Measurements from ENCODE around the gene LDLRAD4.

LDLRAD4 gene

DNA sequence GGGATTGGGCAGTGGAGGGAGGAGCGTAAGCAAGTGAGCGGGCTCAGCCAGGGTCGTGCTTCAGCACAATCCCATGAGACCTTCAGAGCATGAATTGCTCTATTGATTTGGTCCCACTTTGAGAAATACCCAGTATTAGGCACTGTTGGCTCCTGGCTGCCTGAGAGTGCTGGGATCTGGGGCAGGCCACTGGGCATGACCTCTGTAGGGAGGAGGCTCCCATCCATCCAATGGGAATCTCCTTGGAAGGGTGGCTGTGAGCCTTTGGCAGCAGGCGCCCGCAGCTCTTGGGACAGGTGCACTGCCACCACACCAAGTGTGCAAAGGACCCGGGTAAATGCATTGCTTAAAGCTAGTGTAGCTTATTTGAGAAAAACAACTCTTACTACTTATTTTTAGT is 137.5 kb downstream of the LDLRAD4 start:
- DNase-seq: no peak

GRCh38 chr18:13357289-13357688 is 138.7 kb downstream of the LDLRAD4 start:
- no peak for DNase-seq

DNA sequence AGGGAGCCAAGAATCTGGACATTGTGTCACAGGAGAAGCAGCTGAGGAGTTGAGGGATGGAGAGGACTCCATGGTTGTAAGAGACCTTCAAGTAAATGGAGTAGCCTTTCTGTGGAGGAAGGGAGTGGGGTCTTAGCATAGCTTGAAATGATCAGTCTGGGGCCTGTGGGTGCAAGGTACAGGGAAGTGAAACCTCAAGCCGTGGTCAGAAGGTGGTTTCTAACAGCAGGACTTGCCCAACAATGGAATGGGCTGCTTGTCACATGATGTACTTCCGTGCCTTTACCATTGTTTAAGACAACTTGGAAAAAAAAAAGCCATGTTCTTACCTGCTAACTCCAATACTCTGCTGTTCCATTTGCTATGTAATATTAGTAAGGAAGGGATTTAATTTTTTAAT is 140.7 kb downstream of the LDLRAD4 start:
- no peak for DNase-seq

- no peak for DNase-seq
Observed at GRCh38 chr18:13361431-13361830, 142.9 kb downstream of the LDLRAD4 start.

DNA sequence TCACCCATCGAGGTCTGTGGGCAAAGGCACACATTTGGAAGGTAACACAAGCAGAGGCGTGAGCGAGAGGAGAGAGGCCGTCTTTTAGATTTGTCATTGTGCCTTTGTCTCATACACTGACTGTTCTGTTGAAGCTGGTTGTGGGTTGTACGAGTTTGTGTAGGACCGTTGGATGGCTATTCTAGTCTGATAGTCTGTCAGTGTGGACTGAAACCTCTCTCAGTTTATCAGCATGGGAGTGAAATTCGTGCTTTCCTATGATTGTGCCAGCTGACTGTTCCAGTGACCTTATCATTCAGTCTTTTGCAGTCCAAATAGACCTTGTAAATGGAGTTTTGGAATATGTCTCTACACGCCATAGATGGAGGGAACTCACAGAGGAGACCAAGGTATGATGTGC is 143.5 kb downstream of the LDLRAD4 start:
- no peak for DNase-seq

GRCh38 chr18:13362607-13363006 is 144.0 kb downstream of the LDLRAD4 start:
- no peak for DNase-seq

GRCh38 chr18:13363359-13363758 is 144.8 kb downstream of the LDLRAD4 start:
- no peak for DNase-seq

DNA sequence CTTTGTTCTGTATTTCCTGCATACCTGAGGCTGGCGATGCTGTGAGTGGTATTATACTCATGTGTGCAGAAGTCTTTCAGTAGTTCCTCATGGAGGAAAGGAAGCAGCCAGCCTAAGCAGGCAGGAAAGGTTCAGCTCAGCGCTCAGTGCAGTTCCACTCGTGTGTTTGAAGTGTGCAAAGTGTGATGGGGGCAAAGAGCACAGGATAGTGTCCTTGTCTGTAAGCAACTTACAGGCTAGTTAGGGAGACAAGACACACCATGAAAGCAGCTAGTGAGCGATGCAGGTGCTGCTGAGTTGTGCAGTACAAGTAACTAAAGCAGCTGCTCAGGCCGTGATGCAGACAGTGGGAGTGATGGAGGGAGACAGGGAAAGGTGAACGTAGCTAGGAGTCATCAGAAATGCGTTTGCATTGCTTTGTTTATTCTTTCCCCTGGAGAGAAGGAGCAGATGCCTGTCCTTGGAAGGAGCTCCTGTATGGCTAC is 146.2 kb downstream of the LDLRAD4 start:
- no peak for DNase-seq

DNA sequence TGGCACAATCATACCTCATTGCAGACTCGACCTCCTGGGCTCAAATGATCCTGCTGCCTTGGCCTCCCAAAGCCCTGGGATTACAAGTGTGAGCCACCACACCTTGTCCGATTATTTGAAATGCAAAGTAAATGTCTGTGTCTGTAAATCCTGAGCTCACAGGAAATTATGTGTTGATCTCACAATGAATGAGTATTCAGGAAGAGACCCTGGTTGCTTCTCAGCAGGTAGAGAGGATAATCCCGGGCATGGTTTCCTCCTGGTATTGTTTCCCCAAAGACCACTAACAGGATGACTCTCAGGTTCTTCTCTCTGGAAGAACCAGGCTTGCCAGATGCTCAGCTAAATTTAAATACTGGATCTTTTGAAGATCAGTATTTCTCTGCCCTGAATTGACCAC is 147.6 kb downstream of the LDLRAD4 start:
- DNase-seq: no peak

DNA sequence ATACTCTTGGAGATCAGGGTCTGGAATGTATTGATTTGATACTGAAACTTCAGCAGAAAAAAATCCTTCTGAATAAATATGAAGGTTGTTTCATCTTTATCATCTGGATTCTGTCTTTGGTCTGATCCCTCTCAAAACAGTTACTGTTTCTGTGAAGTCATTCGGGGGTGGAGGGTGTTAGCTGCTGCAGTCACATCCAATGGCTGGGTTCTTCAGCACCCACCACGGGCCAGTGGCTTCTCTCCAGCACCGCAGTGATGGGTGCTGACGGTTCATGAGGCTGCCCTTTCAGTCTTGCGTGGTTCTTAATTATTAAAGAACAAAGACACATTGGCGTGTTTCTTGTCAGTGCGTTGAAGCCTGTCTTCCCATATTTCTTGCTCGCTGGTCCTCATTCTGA is 148.0 kb downstream of the LDLRAD4 start:
- DNase-seq: no peak

GRCh38 chr18:13366962-13367892 is 148.7 kb downstream of the LDLRAD4 start:
- DNase-seq: no peak

GRCh38 chr18:13368080-13368813 is 149.7 kb downstream of the LDLRAD4 start:
- no peak for DNase-seq

DNA sequence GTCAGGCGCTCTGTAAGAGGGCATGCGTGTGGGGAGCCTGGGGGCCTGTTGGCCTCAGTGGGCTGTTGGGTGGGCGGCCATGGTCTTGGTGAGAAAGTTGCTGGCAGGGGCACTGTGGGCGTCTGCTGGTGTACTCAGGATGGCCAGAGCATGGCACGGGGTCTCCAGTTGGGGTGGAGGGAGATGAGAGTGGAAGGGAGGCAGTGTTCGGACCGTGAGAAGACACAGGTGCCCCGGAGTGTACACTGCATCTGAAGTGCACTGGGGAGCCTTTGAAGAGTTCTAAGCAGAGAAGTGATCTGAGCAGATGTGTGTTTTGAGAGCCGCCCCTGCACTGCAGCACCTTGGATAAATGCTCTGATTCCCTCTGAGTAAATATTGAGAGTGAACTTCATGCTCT is 150.8 kb downstream of the LDLRAD4 start:
- DNase-seq: no peak

- peak in 1 of 2 experiments; percentile 25 for DNase-seq
Observed at GRCh38 chr18:13369756-13370510, 151.4 kb downstream of the LDLRAD4 start.

- no peak for DNase-seq
Observed at GRCh38 chr18:13370995-13371625, 152.6 kb downstream of the LDLRAD4 start.

- no peak for DNase-seq
Observed at GRCh38 chr18:13371689-13372418, 153.3 kb downstream of the LDLRAD4 start.

GRCh38 chr18:13372531-13372951 is 154.0 kb downstream of the LDLRAD4 start:
- DNase-seq: no peak

DNA sequence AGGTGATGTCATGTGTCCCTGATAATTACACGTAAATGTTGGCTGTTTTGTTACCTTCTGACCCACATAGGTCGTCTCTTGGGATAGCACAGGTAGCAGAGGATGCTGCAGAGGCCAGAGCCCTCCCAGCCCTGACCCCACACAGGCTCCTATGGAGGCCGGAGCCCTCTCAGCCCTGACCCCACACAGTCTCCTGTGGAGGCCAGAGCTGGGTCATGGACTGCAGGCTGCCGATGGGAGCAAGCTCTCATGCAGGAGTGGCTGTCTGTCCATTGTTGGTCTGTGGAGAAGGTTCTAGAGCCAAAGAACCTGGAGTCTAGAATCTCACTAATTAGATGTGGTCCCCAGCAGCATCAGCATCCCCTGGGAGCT is 155.5 kb downstream of the LDLRAD4 start:
- no peak for DNase-seq

DNA sequence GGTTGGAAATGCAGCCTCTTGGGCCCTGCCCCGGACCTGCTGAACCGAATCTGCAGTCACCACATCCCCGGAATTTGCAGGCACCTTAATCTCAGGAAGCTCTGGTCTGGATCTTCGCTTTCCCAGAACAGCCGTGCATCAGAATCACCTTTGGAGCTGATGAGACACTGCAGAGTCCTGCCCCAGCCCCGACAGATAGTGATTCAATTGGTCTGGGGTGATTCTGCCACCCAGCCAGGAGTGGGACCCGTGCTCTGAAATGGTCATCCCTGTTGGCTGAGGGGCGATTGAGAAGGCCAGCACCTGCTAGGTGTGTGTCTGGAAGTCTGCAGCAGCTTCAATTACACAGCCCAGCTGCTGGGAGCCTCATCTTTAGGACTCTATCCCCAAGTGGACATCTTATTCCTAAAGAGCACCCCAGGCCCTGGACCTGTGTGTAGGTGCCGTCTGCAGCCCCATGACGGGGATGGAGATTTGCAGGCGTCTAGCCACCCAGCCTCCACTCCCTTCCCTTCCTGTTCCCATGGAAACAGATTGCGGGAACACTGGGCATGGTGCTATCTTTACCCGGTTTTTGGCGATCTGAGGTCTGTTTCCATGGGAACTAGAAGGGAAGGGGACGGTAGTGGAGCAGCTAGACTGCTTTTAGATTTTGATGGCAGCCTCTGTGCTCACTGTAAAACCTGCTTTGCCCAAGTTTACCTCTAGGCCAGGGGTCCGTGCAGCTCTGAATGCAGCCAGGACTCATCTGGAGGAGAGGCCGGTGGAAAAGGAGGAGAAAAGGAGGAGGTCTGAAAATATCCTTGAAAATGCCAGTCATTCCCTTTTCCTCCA is 156.1 kb downstream of the LDLRAD4 start:
- peak in 1 of 2 experiments; percentile 18 for DNase-seq

GRCh38 chr18:13375302-13376255 is 157.0 kb downstream of the LDLRAD4 start:
- DNase-seq: peak; percentile 78 to 85

Measured in activated CD4-positive, alpha-beta T cell treated with anti-CD3 and anti-CD28 coated beads, Interleukin-2, amount 50 U/mL, for 48 hours (primary cell).